ENCODE measurements around the gene HDGF. TPM values are rescaled to one million over a fixed set of nuclear protein-coding genes. Genes with fewer than 3 reads are reported as not detected.

HDGF gene
- total RNA-seq, 4 donors from 2014 or later: 41.2 to 150 (median 73.7) TPM

GRCh38 chr1:156746406-156746727, 5.1 kb downstream of the HDGF start:
- no peak for DNase-seq
- H3K4me3 ChIP-seq: peak overlapping the region; percentile 97 to 98
- intact Hi-C loops (cut with DNase I; ENCODE audit: low total_unique reads): no loop called here
- H3K27me3 ChIP-seq: no peaks in the 10 kb centered on the region
- H3K4me1 ChIP-seq: peaks cover 0 to 7% of the 10 kb centered on the region in 2 donors
- no peak for TF ChIP-seq POLR2A (IDR thresholded peaks at IDR 0.05)
- no peak for TF ChIP-seq CTCF (IDR thresholded peaks at IDR 0.05)
- peak overlapping the region; percentile 99 to 100 for H3K27ac ChIP-seq
- H3K36me3 ChIP-seq: no peaks in the 10 kb centered on the region
- no peaks in the 10 kb centered on the region for H3K9me3 ChIP-seq

GRCh38 chr1:156745881-156746280, 5.6 kb downstream of the HDGF start:
- intact Hi-C loops (cut with DNase I; ENCODE audit: low total_unique reads): no loop called here
- H3K27ac ChIP-seq: peak overlapping the region; percentile 99 to 100
- no peak for DNase-seq
- TF ChIP-seq POLR2A (IDR thresholded peaks at IDR 0.05) (no peak), CTCF (IDR thresholded peaks at IDR 0.05) (no peak)
- H3K4me3 ChIP-seq: peak overlapping the region in 1 of 2 donors; percentile 98
- H3K36me3 ChIP-seq: no peaks in the 10 kb centered on the region
- no peaks in the 10 kb centered on the region for H3K9me3 ChIP-seq
- peaks cover 0 to 7% of the 10 kb centered on the region in 2 donors for H3K4me1 ChIP-seq
- no peaks in the 10 kb centered on the region for H3K27me3 ChIP-seq

- TF ChIP-seq CTCF (IDR thresholded peaks at IDR 0.05) (no peak), POLR2A (IDR thresholded peaks at IDR 0.05) (no peak)
- Histone ChIP-seq H3K4me1 (peaks cover 0 to 7% of the 10 kb centered on the region in 2 donors), H3K36me3 (no peaks in the 10 kb centered on the region), H3K27ac (peak overlapping the region; percentile 29 to 99), H3K4me3 (no peak overlapping the region), H3K9me3 (no peaks in the 10 kb centered on the region), H3K27me3 (no peaks in the 10 kb centered on the region)
- no peak for DNase-seq
- intact Hi-C loops (cut with DNase I; ENCODE audit: low total_unique reads): no loop called here
Measured at GRCh38 chr1:156744786-156745419, 6.6 kb downstream of the HDGF start.

- Histone ChIP-seq H3K9me3 (no peaks in the 10 kb centered on the region), H3K4me3 (no peak overlapping the region), H3K27me3 (no peaks in the 10 kb centered on the region), H3K36me3 (no peaks in the 10 kb centered on the region), H3K27ac (peak overlapping the region; percentile 29 to 99), H3K4me1 (peaks cover 0 to 7% of the 10 kb centered on the region in 2 donors)
- TF ChIP-seq POLR2A (IDR thresholded peaks at IDR 0.05) (no peak), CTCF (IDR thresholded peaks at IDR 0.05) (no peak)
- no peak for DNase-seq
- intact Hi-C loops (cut with DNase I; ENCODE audit: low total_unique reads): no loop called here
Measured at GRCh38 chr1:156744344-156744743, 7.1 kb downstream of the HDGF start.

GRCh38 chr1:156743367-156744302, 7.8 kb downstream of the HDGF start:
- Histone ChIP-seq H3K4me3 (no peak overlapping the region), H3K27ac (no peak overlapping the region), H3K4me1 (peaks cover 0 to 7% of the 10 kb centered on the region in 2 donors), H3K9me3 (no peaks in the 10 kb centered on the region), H3K27me3 (no peaks in the 10 kb centered on the region), H3K36me3 (no peaks in the 10 kb centered on the region)
- no peak for DNase-seq
- intact Hi-C loops (cut with DNase I; ENCODE audit: low total_unique reads): no loop called here
- no peak for TF ChIP-seq POLR2A (IDR thresholded peaks at IDR 0.05)
- no peak for TF ChIP-seq CTCF (IDR thresholded peaks at IDR 0.05)
